A549 (cell line): ENCODE results near the gene C1D.

ENCODE experiments used
- BHLHE40 ChIP-seq: IDR thresholded peaks from 2 replicates; pipeline ENCODE4 v1.6.1; 2012; ENCODE audit warnings: low read depth, low read length, inconsistent platforms
- CTCF ChIP-seq: fragments of >200 bp; sonication (Bioruptor Twin); formaldehyde crosslinking; IDR thresholded peaks from 3 replicates; pipeline ENCODE4 v1.5.1; 2016
- EP300 ChIP-seq, 2 experiments: fragments of >200 bp; sonication (Bioruptor Twin); formaldehyde crosslinking; IDR thresholded peaks; 2 replicates in 1 of 2; 3 replicates in 1 of 2; pipeline ENCODE4 v1.6.1; 2016 to 2017
- MAX ChIP-seq: IDR thresholded peaks from 2 replicates; pipeline ENCODE4 v1.6.1; 2012
- NPAS2 ChIP-seq: fragments of 250-450 bp; sonication (Bioruptor Pico); IDR thresholded peaks from 2 replicates; pipeline ENCODE4 v1.8.0; 2022; ENCODE audit warnings: mild to moderate bottlenecking, moderate library complexity, borderline replicate concordance
- POLR2A ChIP-seq: IDR thresholded peaks from 2 replicates; pipeline ENCODE4 v1.6.1; 2012; ENCODE audit warnings: mild to moderate bottlenecking, low read length

GRCh38 chr2:68032702-68033101 lies 30.1 kb downstream of the C1D start:
- no peak for TF ChIP-seq EP300 (IDR thresholded peaks at IDR 0.05)
- TF ChIP-seq CTCF, result no peak
- TF ChIP-seq POLR2A, result no peak
- no peak for TF ChIP-seq BHLHE40
- no peak for TF ChIP-seq MAX
- no peak for TF ChIP-seq NPAS2 (CRISPR knock-in tag)
